Gastrocnemius medialis (tissue), 4 donors: ENCODE measurements around the gene PTGS2.

Source experiments
- CTCF ChIP-seq, 5 experiments: fragments of 450-650 bp in 3 of 5; fragments of 200-600 bp in 2 of 5; sonication (generic) in 2 of 5; IDR thresholded peaks in 4 of 5; conservative IDR thresholded peaks in 1 of 5; 1 replicate in 4 of 5; 2 replicates in 1 of 5; pipeline ENCODE4 v1.5.1; 2016 to 2019; ENCODE audit warnings: antibody characterized with exemption in 5 of 5, mild to moderate bottlenecking in 3 of 5, moderate library complexity in 3 of 5
- POLR2A ChIP-seq, 2 donors: fragments of 450-650 bp; IDR thresholded peaks; one replicate each; pipeline ENCODE4 v1.6.1; 2017; ENCODE audit warnings: antibody characterized with exemption in 2 of 2, mild to moderate bottlenecking in 2 of 2, moderate library complexity in 2 of 2

- TF ChIP-seq CTCF (IDR thresholded peaks at IDR 0.05 in 4 of 5, conservative IDR thresholded peaks at IDR 0.05 in 1 of 5) = no peak
- TF ChIP-seq POLR2A (IDR thresholded peaks at IDR 0.05) = no peak
Observed at GRCh38 chr1:186681121-186681520, 898 bp upstream of the PTGS2 start.
